ENCODE measurements around the gene TCERG1. TPM values are rescaled to one million over a fixed set of nuclear protein-coding genes. Genes with fewer than 3 reads are reported as not detected.

The TCERG1 gene
- total RNA-seq, 4 donors from 2014 or later = 18.0 to 53.9 (median 41.8) TPM

- Histone ChIP-seq H3K9me3 (no peaks in the 10 kb centered on the region), H3K27ac (no peak overlapping the region), H3K36me3 (no peaks in the 10 kb centered on the region), H3K27me3 (no peaks in the 10 kb centered on the region), H3K4me3 (no peak overlapping the region), H3K4me1 (no peaks in the 10 kb centered on the region)
- no peak for TF ChIP-seq POLR2A (IDR thresholded peaks at IDR 0.05)
- TF ChIP-seq CTCF (IDR thresholded peaks at IDR 0.05 in 4 of 5, conservative IDR thresholded peaks at IDR 0.05 in 1 of 5) = no peak
- DNase-seq (no peak), ATAC-seq (no peak)
- in situ Hi-C loops (cut with MboI; ENCODE audit: low sequenced_read_pairs in 4 of 4) = loop anchor here (5.0 to 25.0 kb wide), 3 partner anchors 123 to 238 kb away; partner anchors contain the start of gene LARS1 (in 3 of the 4)
- intact Hi-C loops (cut with DNase I; ENCODE audit: low total_unique reads) = no loop called here
These were observed 22.1 kb upstream of the TCERG1 start for GRCh38 chr5:146425023-146425422.

GRCh38 chr5:146426305-146426704 is 20.8 kb upstream of the TCERG1 start:
- in situ Hi-C loops (cut with MboI; ENCODE audit: low sequenced_read_pairs in 4 of 4) = loop anchor here (5.0 to 25.0 kb wide), 3 partner anchors 124 to 239 kb away; partner anchors contain the start of gene LARS1 (in 3 of the 4)
- no peaks in the 10 kb centered on the region for H3K36me3 ChIP-seq
- DNase-seq (no peak), ATAC-seq (no peak)
- no peak overlapping the region for H3K4me3 ChIP-seq
- H3K27me3 ChIP-seq = no peaks in the 10 kb centered on the region
- intact Hi-C loops (cut with DNase I; ENCODE audit: low total_unique reads) = no loop called here
- no peak overlapping the region for H3K27ac ChIP-seq
- TF ChIP-seq CTCF (IDR thresholded peaks at IDR 0.05 in 4 of 5, conservative IDR thresholded peaks at IDR 0.05 in 1 of 5) = no peak
- no peak for TF ChIP-seq POLR2A (IDR thresholded peaks at IDR 0.05)
- no peaks in the 10 kb centered on the region for H3K4me1 ChIP-seq
- no peaks in the 10 kb centered on the region for H3K9me3 ChIP-seq

DNA sequence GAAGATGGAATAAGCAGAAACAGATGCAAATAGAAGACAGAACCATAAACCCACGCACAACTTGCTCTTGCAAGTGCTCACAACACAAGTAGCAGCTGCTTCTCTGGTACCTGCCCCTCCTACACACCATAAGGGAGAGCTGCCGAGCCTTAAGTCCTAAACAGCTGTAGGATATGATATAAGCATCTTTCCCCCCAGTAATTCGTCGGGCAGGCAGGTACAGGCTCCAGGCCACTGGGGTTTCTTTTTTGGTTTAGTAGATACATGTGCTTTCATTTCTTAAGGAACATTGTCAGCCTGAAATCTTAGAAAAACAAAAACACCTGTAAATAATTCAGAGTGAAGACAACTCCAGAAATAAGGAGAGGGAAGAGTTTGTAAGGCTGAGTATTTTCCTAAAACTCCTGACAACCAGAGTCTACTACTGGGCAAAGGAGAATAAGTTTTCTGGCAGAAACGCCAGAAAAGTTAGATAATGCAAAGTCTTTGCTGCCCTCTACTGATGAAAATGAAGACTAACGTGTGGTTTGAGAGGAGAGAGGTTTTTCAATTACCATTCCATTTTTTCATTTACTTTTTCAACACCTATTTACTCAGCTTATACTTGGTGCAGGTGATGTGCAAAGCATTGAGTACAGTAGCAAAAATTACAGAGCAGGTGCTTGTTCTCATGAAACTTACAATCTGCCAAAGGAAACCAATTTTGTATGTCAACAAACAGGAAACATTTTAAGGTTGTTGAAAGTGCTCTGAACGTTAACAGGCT is 20.1 kb upstream of the TCERG1 start:
- H3K27ac ChIP-seq = no peak overlapping the region
- no peaks in the 10 kb centered on the region for H3K4me1 ChIP-seq
- DNase-seq (no peak), ATAC-seq (peak in 1 of 2 donors; percentile 74)
- in situ Hi-C loops (cut with MboI; ENCODE audit: low sequenced_read_pairs in 4 of 4) = loop anchor here (5.0 to 25.0 kb wide), 3 partner anchors 125 to 240 kb away; partner anchors contain the start of gene LARS1 (in 3 of the 4)
- H3K36me3 ChIP-seq = no peaks in the 10 kb centered on the region
- intact Hi-C loops (cut with DNase I; ENCODE audit: low total_unique reads) = loop anchor here (1.0 kb wide), 1 partner anchor 136 kb away; no protein-coding TSS in a partner anchor
- H3K4me3 ChIP-seq = no peak overlapping the region
- no peaks in the 10 kb centered on the region for H3K27me3 ChIP-seq
- H3K9me3 ChIP-seq = no peaks in the 10 kb centered on the region
- TF ChIP-seq CTCF (IDR thresholded peaks at IDR 0.05 in 4 of 5, conservative IDR thresholded peaks at IDR 0.05 in 1 of 5) (peak in 4 of 5 experiments; percentile 54 to 69 (median 62)), POLR2A (IDR thresholded peaks at IDR 0.05) (no peak)

DNA sequence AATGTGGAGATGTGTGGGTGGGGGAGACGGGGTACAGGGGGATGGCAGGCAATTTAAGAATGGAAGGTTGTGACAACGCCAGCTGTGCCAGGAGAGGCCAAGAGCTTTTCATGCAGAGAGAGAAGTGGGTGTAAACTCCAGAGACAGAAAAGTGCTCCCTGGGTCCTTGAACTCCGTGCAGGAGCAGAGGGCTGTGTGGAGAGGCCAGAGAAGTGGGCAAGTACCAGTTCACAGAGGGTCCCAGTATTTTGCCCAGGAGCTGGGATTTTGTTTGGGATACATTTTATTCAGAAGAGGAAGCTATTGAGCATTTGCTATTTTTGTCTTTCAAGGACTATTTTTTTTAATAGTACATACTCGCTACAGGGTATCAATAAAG is 19.5 kb upstream of the TCERG1 start:
- TF ChIP-seq CTCF (IDR thresholded peaks at IDR 0.05 in 4 of 5, conservative IDR thresholded peaks at IDR 0.05 in 1 of 5) = no peak
- TF ChIP-seq POLR2A (IDR thresholded peaks at IDR 0.05) = no peak
- in situ Hi-C loops (cut with MboI; ENCODE audit: low sequenced_read_pairs in 4 of 4) (loop anchor here (5.0 to 25.0 kb wide), 3 partner anchors 125 to 240 kb away; partner anchors contain the start of gene LARS1 (in 3 of the 4)), intact Hi-C loops (cut with DNase I; ENCODE audit: low total_unique reads) (loop anchor here (1.0 kb wide), 1 partner anchor 136 kb away; no protein-coding TSS in a partner anchor)
- no peaks in the 10 kb centered on the region for H3K36me3 ChIP-seq
- no peak for DNase-seq
- no peak overlapping the region for H3K27ac ChIP-seq
- no peak for ATAC-seq
- peaks cover 0 to 3% of the 10 kb centered on the region in 2 donors for H3K4me1 ChIP-seq
- no peaks in the 10 kb centered on the region for H3K9me3 ChIP-seq
- no peaks in the 10 kb centered on the region for H3K27me3 ChIP-seq
- H3K4me3 ChIP-seq = no peak overlapping the region
